HG02840 (cell line): Measurements from ENCODE around the gene TAS2R40.
A peak's percentile ranks its signal among the peaks of the same experiment; 100 is the strongest.
"Not testable (repeated sequence)": the region's sequence is repeated elsewhere in the genome, so short reads cannot be mapped to it uniquely, and the experiment has no call there.

ENCODE experiments used
- ATAC-seq: cut with Tn5 transposase; IDR thresholded peaks from one replicate; pipeline ENCODE4 v1.9.1; 2021; ENCODE audit warnings: mild to moderate bottlenecking, moderate library complexity, moderate number of reproducible peaks; ENCODE audit not compliant: unreplicated experiment, low FRiP score

Gene TAS2R40

GRCh38 chr7:143221737-143222136 lies at the start of gene TAS2R40:
Gene TAS2R40 (plus strand): TSS chr7:143222037. CDS start chr7:143222079, 42 bp downstream.
- no peak for ATAC-seq

GRCh38 chr7:143172354-143172753 lies 49.5 kb upstream of the TAS2R40 start:
- ATAC-seq, result no peak

- no peak for ATAC-seq
These were observed 45.7 kb upstream of the TAS2R40 start for GRCh38 chr7:143176128-143176527.

- no peak for ATAC-seq
These were observed 44.3 kb upstream of the TAS2R40 start for GRCh38 chr7:143177374-143178119.

GRCh38 chr7:143180771-143181170 lies 41.1 kb upstream of the TAS2R40 start:
- ATAC-seq, result not testable (repeated sequence)

GRCh38 chr7:143181349-143181748 lies 40.5 kb upstream of the TAS2R40 start:
- no peak for ATAC-seq

GRCh38 chr7:143183024-143183423 lies 38.8 kb upstream of the TAS2R40 start, which contains the start of gene TAS2R39:
Gene TAS2R39 (plus strand): TSS chr7:143183419. CDS start chr7:143183419, 0 bp downstream.
- ATAC-seq, result no peak

GRCh38 chr7:143185551-143185950 lies 36.3 kb upstream of the TAS2R40 start:
- ATAC-seq, result no peak

GRCh38 chr7:143188994-143189393 lies 32.8 kb upstream of the TAS2R40 start:
- ATAC-seq, result no peak

GRCh38 chr7:143193880-143194279 lies 28.0 kb upstream of the TAS2R40 start:
- ATAC-seq, result no peak

GRCh38 chr7:143199040-143199439 lies 22.8 kb upstream of the TAS2R40 start:
- no peak for ATAC-seq

- ATAC-seq, result no peak
These were observed 19.7 kb upstream of the TAS2R40 start for GRCh38 chr7:143202161-143202560.

GRCh38 chr7:143203386-143203785 lies 18.5 kb upstream of the TAS2R40 start:
- no peak for ATAC-seq

GRCh38 chr7:143205560-143206293 lies 16.1 kb upstream of the TAS2R40 start:
- no peak for ATAC-seq

- ATAC-seq, result no peak
These were observed 11.3 kb upstream of the TAS2R40 start for GRCh38 chr7:143210541-143210940.

- ATAC-seq, result not testable (repeated sequence)
These were observed 8.4 kb upstream of the TAS2R40 start for GRCh38 chr7:143213478-143213877.

GRCh38 chr7:143214789-143215679 lies 6.8 kb upstream of the TAS2R40 start:
- ATAC-seq, result peak; percentile 95

- ATAC-seq, result no peak
These were observed 5.7 kb upstream of the TAS2R40 start for GRCh38 chr7:143216151-143216550.

- ATAC-seq, result no peak
These were observed 5.2 kb upstream of the TAS2R40 start for GRCh38 chr7:143216686-143217085.

- no peak for ATAC-seq
These were observed 4.0 kb upstream of the TAS2R40 start for GRCh38 chr7:143217806-143218205.

GRCh38 chr7:143221286-143221685 lies 551 bp upstream of the TAS2R40 start:
- ATAC-seq, result no peak
